H9 (cell line): ENCODE results near the gene DPH5. TPM values are rescaled to one million over a fixed set of nuclear protein-coding genes. Genes with fewer than 3 reads are reported as not detected.

ENCODE experiments used
- DNase-seq: peaks from one replicate; pipeline ENCODE4 v3.0.0-alpha.2; 2017
- H2AFZ ChIP-seq: one replicate; pipeline ENCODE4 v1.6.1; 2013; ENCODE audit warnings: mild to moderate bottlenecking, low read length, control low read depth, moderate library complexity
- H2AK5ac ChIP-seq: 2 replicates; pipeline ENCODE4 v1.6.1; 2013; ENCODE audit warnings: low read length, control low read depth, mixed read lengths; ENCODE audit not compliant: insufficient read length
- H2BK120ac ChIP-seq: one replicate; pipeline ENCODE4 v1.6.1; 2013; ENCODE audit warnings: low read depth, mild to moderate bottlenecking, low read length, control low read depth, inconsistent platforms; ENCODE audit not compliant: poor library complexity, severe bottlenecking
- H2BK12ac ChIP-seq: 2 replicates; pipeline ENCODE4 v1.6.1; 2013; ENCODE audit warnings: low read length, control low read depth, mixed read lengths, low read depth; ENCODE audit not compliant: insufficient read length
- H2BK15ac ChIP-seq: 2 replicates; pipeline ENCODE4 v1.6.1; 2013; ENCODE audit warnings: low read depth, low read length, control low read depth
- H2BK20ac ChIP-seq: one replicate; pipeline ENCODE4 v1.6.1; 2013; ENCODE audit warnings: low read depth, mild to moderate bottlenecking, low read length, control low read depth, inconsistent platforms; ENCODE audit not compliant: poor library complexity, severe bottlenecking
- H2BK5ac ChIP-seq: 2 replicates; pipeline ENCODE4 v1.6.1; 2013; ENCODE audit warnings: low read length, control low read depth, mixed read lengths; ENCODE audit not compliant: insufficient read length
- H3K14ac ChIP-seq: 2 replicates; pipeline ENCODE4 v1.6.1; 2013; ENCODE audit warnings: low read length, control low read depth; ENCODE audit not compliant: insufficient read depth
- H3K18ac ChIP-seq: 2 replicates; pipeline ENCODE4 v1.6.1; 2013; ENCODE audit warnings: low read depth, mild to moderate bottlenecking, mixed read lengths, low read length, control low read depth; ENCODE audit not compliant: insufficient read length
- H3K23ac ChIP-seq: 2 replicates; pipeline ENCODE4 v1.6.1; 2013; ENCODE audit warnings: low read length, control low read depth, mixed read lengths, low read depth; ENCODE audit not compliant: insufficient read length
- H3K23me2 ChIP-seq: 2 replicates; pipeline ENCODE4 v1.6.1; 2013; ENCODE audit warnings: low read depth, mild to moderate bottlenecking, mixed read lengths, low read length, control low read depth; ENCODE audit not compliant: insufficient read length, poor library complexity, severe bottlenecking
- H3K27ac ChIP-seq: 2 replicates; pipeline ENCODE4 v1.5.1; 2013; ENCODE audit warnings: low read length, control low read depth, mixed read lengths, low read depth; ENCODE audit not compliant: insufficient read length
- H3K27me3 ChIP-seq: 2 replicates; pipeline ENCODE4 v1.6.1; 2013; ENCODE audit warnings: low read length, control low read depth, inconsistent platforms; ENCODE audit not compliant: insufficient read depth
- H3K4ac ChIP-seq: 2 replicates; pipeline ENCODE4 v1.6.1; 2013; ENCODE audit warnings: low read depth, mild to moderate bottlenecking, control low read depth, inconsistent platforms, low read length, moderate library complexity
- H3K4me1 ChIP-seq: 2 replicates; pipeline ENCODE4 v1.6.1; 2013; ENCODE audit warnings: low read length, control low read depth, inconsistent platforms; ENCODE audit not compliant: insufficient read depth
- H3K4me2 ChIP-seq: 2 replicates; pipeline ENCODE4 v1.6.1; 2013; ENCODE audit warnings: low read length, control low read depth, mixed read lengths; ENCODE audit not compliant: insufficient read length, insufficient read depth
- H3K56ac ChIP-seq: 2 replicates; pipeline ENCODE4 v1.6.1; 2013; ENCODE audit warnings: low read depth, mild to moderate bottlenecking, mixed read lengths, low read length, control low read depth; ENCODE audit not compliant: insufficient read length
- H3K79me1 ChIP-seq: 2 replicates; pipeline ENCODE4 v1.6.1; 2013; ENCODE audit warnings: low read depth, mild to moderate bottlenecking, moderate library complexity, low read length, control low read depth, inconsistent platforms; ENCODE audit not compliant: insufficient read depth, poor library complexity, severe bottlenecking
- H3K79me2 ChIP-seq: 2 replicates; pipeline ENCODE4 v1.6.1; 2013; ENCODE audit warnings: low read length, control low read depth, inconsistent platforms; ENCODE audit not compliant: insufficient read depth
- H3K9ac ChIP-seq: 2 replicates; pipeline ENCODE4 v1.6.1; 2013; ENCODE audit warnings: low read length, control low read depth, mixed read lengths; ENCODE audit not compliant: insufficient read length; ENCODE audit errors: extremely low read depth
- H3K9me3 ChIP-seq: one replicate; pipeline ENCODE4 v1.6.1; 2013; ENCODE audit warnings: low read depth, low read length, inconsistent platforms; ENCODE audit not compliant: control insufficient read depth
- H3T11ph ChIP-seq: one replicate; pipeline ENCODE4 v1.6.1; 2013; ENCODE audit warnings: mild to moderate bottlenecking, low read length, control low read depth, inconsistent platforms
- H4K20me1 ChIP-seq: one replicate; pipeline ENCODE4 v1.6.1; 2013; ENCODE audit not compliant: control insufficient read depth, insufficient read length, insufficient read depth
- H4K5ac ChIP-seq: 2 replicates; pipeline ENCODE4 v1.6.1; 2013; ENCODE audit warnings: low read depth, mild to moderate bottlenecking, mixed read lengths, low read length, control low read depth; ENCODE audit not compliant: insufficient read length
- H4K8ac ChIP-seq: replicated peaks from 2 replicates; pipeline ENCODE4 v1.6.1; 2013; ENCODE audit warnings: low read length, control low read depth, mixed read lengths, low read depth; ENCODE audit not compliant: insufficient read length
- H4K91ac ChIP-seq: 2 replicates; pipeline ENCODE4 v1.6.1; 2013; ENCODE audit warnings: low read depth, mild to moderate bottlenecking, moderate library complexity, mixed read lengths, low read length, control low read depth; ENCODE audit not compliant: insufficient read length
- H3K27ac Mint-ChIP-seq, 3 experiments: 2 replicates in 2 of 3; 3 replicates in 1 of 3; pipeline ENCODE4 v1.8.0; 2020 to 2021; ENCODE audit warnings: mixed read lengths in 3 of 3, mild to moderate bottlenecking in 1 of 3, moderate library complexity in 1 of 3
- H3K27me3 Mint-ChIP-seq: 2 replicates; pipeline ENCODE4 v1.8.0; 2021; ENCODE audit warnings: low read depth, mild to moderate bottlenecking, moderate library complexity, mixed read lengths
- H3K36me3 Mint-ChIP-seq, 3 experiments: 2 replicates in 2 of 3; 3 replicates in 1 of 3; pipeline ENCODE4 v1.8.0; 2020 to 2021; ENCODE audit warnings: low read depth in 3 of 3, mixed read lengths in 3 of 3; ENCODE audit not compliant: insufficient read depth in 1 of 3
- H3K4me1 Mint-ChIP-seq, 2 experiments: 2 replicates each; pipeline ENCODE4 v1.8.0; 2020; ENCODE audit warnings: mixed read lengths in 2 of 2
- H3K4me3 Mint-ChIP-seq, 2 experiments: 2 replicates in 1 of 2; 3 replicates in 1 of 2; pipeline ENCODE4 v1.8.0; 2020 to 2021; ENCODE audit warnings: mild to moderate bottlenecking in 2 of 2, mixed read lengths in 2 of 2, moderate library complexity in 1 of 2
- H3K9me3 Mint-ChIP-seq, 2 experiments: 2 replicates in 1 of 2; 3 replicates in 1 of 2; pipeline ENCODE4 v1.8.0; 2020; ENCODE audit warnings: mild to moderate bottlenecking in 2 of 2, mixed read lengths in 2 of 2, moderate library complexity in 1 of 2
- WGBS: extraction: QIAGEN DNeasy Blood & Tissue Kit; methylation state at CpG from one replicate; pipeline ENCODE4 v1.1.7; 2013; ENCODE audit warnings: missing lambda C conversion rate, low lambda C conversion rate, mixed read lengths; ENCODE audit not compliant: insufficient read length; ENCODE audit errors: extremely low coverage; 5-methylcytosine and 5-hydroxymethylcytosine counted together
- total RNA-seq: library from RNA; stranded (reverse); gene quantifications from 2 replicates; pipeline ENCODE4 v1.2.1, GENCODE V29; 2021
- TF ChIP-seq, protein P1 (sequence below): fragments of 200-600 bp; sonication (generic); conservative IDR thresholded peaks from 3 replicates; pipeline ENCODE4 v1.8.0; 2021; ENCODE audit warnings: antibody characterized with exemption, mild to moderate bottlenecking

Gene DPH5
- total RNA-seq, 1 experiment from 2014 or later: 49.4 TPM

DNA sequence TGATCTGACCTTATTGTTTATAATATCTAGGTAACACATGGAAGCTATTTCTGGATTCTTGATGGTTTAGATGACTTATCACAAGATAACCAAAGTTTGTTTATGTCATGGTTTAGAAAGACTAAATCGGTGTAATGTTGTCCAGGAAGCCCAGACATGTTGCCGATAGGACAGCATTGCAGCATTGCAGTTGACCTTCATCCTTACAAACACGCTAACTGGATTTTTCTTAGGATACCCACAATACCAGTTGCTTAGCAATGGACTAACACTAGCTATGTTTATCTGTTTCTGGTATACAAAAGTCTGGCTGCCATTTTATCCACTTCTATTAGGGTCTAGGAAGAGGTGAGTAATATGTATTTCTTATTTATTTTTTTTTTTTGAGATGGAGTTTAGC lies 11.7 kb upstream of the DPH5 start:
- no peaks in the 10 kb centered on the region for H3K27me3 ChIP-seq
- TF ChIP-seq, protein P1, sequence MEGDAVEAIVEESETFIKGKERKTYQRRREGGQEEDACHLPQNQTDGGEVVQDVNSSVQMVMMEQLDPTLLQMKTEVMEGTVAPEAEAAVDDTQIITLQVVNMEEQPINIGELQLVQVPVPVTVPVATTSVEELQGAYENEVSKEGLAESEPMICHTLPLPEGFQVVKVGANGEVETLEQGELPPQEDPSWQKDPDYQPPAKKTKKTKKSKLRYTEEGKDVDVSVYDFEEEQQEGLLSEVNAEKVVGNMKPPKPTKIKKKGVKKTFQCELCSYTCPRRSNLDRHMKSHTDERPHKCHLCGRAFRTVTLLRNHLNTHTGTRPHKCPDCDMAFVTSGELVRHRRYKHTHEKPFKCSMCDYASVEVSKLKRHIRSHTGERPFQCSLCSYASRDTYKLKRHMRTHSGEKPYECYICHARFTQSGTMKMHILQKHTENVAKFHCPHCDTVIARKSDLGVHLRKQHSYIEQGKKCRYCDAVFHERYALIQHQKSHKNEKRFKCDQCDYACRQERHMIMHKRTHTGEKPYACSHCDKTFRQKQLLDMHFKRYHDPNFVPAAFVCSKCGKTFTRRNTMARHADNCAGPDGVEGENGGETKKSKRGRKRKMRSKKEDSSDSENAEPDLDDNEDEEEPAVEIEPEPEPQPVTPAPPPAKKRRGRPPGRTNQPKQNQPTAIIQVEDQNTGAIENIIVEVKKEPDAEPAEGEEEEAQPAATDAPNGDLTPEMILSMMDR: no peak
- no peak overlapping the region for H3K4ac ChIP-seq
- no peak overlapping the region for H3K14ac ChIP-seq
- no CpG with 5 or more reads among the region's 3 CpGs for WGBS
- H3K23me2 ChIP-seq: no peaks in the 10 kb centered on the region
- H3K9me3 Mint-ChIP-seq: peaks cover 24 to 32% of the 10 kb centered on the region in 2 experiments
- DNase-seq: no peak
- no peak overlapping the region for H3K18ac ChIP-seq
- H3K27ac ChIP-seq: no peak overlapping the region
- H3K4me1 ChIP-seq: no peaks in the 10 kb centered on the region
- no peak overlapping the region for H2BK12ac ChIP-seq
- no peak overlapping the region for H4K5ac ChIP-seq
- H3K9me3 ChIP-seq: peaks cover 15% of the 10 kb centered on the region
- no peak overlapping the region for H3K23ac ChIP-seq
- H3K4me2 ChIP-seq: no peak overlapping the region
- no peak overlapping the region for H4K8ac ChIP-seq
- H3K79me2 ChIP-seq: no peaks in the 10 kb centered on the region
- H4K91ac ChIP-seq: no peak overlapping the region
- no peak overlapping the region for H2AK5ac ChIP-seq
- no peak overlapping the region for H3K4me3 Mint-ChIP-seq
- H3T11ph ChIP-seq: no peak overlapping the region
- no peak overlapping the region for H2BK15ac ChIP-seq
- peaks cover 5% of the 10 kb centered on the region in 2 experiments; a peak in 3 of 4 replicates for H3K4me1 Mint-ChIP-seq
- H2BK5ac ChIP-seq: no peak overlapping the region
- no peak overlapping the region for H2BK20ac ChIP-seq
- no peak overlapping the region for H2BK120ac ChIP-seq
- H3K9ac ChIP-seq: no peak overlapping the region
- no peak overlapping the region for H3K56ac ChIP-seq
- H2AFZ ChIP-seq: no peak overlapping the region
- no peaks in the 10 kb centered on the region for H4K20me1 ChIP-seq
- H3K27ac Mint-ChIP-seq: no peak overlapping the region
- no peaks in the 10 kb centered on the region for H3K79me1 ChIP-seq
- no peaks in the 10 kb centered on the region for H3K27me3 Mint-ChIP-seq
- H3K36me3 Mint-ChIP-seq: peaks cover 34 to 41% (median 40%) of the 10 kb centered on the region in 3 experiments
